Neural cell (in vitro differentiated cells): ENCODE measurements around the gene TEX54. TPM values are rescaled to one million over a fixed set of nuclear protein-coding genes. Genes with fewer than 3 reads are reported as not detected.

Experiments
- H2AFZ ChIP-seq: fragments of 200-600, 300-800 bp; sonication (generic), shearing (Covaris generic); 2 replicates; pipeline ENCODE4 v1.6.0; 2014; ENCODE audit warnings: low read depth, mild to moderate bottlenecking, antibody characterized with exemption, low read length, moderate library complexity
- H3F3A ChIP-seq: fragments of 200-600 bp; shearing (Covaris generic); 2 replicates; pipeline ENCODE4 v1.6.1; 2016; ENCODE audit warnings: mild to moderate bottlenecking, moderate library complexity, mixed read lengths, antibody characterized with exemption, low read length; ENCODE audit not compliant: insufficient read depth, poor library complexity, severe bottlenecking
- H3K27ac ChIP-seq: fragments of 200-600, 300-800 bp; sonication (generic), shearing (Covaris generic); 2 replicates; pipeline ENCODE4 v1.5.1; 2014; ENCODE audit warnings: mild to moderate bottlenecking, low read length, moderate library complexity
- H3K27me3 ChIP-seq: fragments of 300-800, 200-600 bp; sonication (generic), shearing (Covaris generic); 2 replicates; pipeline ENCODE4 v1.6.0; 2014; ENCODE audit warnings: mild to moderate bottlenecking, low read depth, low read length, moderate library complexity; ENCODE audit not compliant: insufficient read depth
- H3K36me3 ChIP-seq: fragments of 300-800, 200-600 bp; sonication (generic), shearing (Covaris generic); 2 replicates; pipeline ENCODE4 v1.5.1; 2014; ENCODE audit warnings: mild to moderate bottlenecking, antibody characterized with exemption, low read length, moderate library complexity; ENCODE audit not compliant: insufficient read depth
- H3K4me2 ChIP-seq: fragments of 300-800, 200-600 bp; sonication (generic), shearing (Covaris generic); 2 replicates; pipeline ENCODE4 v1.6.0; 2014; ENCODE audit warnings: mild to moderate bottlenecking, low read length
- H3K4me3 ChIP-seq: fragments of 300-800, 200-600 bp; sonication (generic), shearing (Covaris generic); 2 replicates; pipeline ENCODE4 v1.5.1; 2014; ENCODE audit warnings: mild to moderate bottlenecking, low read length, moderate library complexity
- H3K79me2 ChIP-seq: fragments of 200-600 bp; shearing (Covaris generic); replicated peaks from 2 replicates; pipeline ENCODE4 v1.6.0; 2014; ENCODE audit warnings: mild to moderate bottlenecking, low read length, moderate library complexity; ENCODE audit not compliant: insufficient read depth
- H3K9ac ChIP-seq: fragments of 300-800, 200-600 bp; sonication (generic), shearing (Covaris generic); 2 replicates; pipeline ENCODE4 v1.6.1; 2016; ENCODE audit warnings: mild to moderate bottlenecking, low read length, mixed read lengths
- H3K9me2 ChIP-seq: fragments of 200-600 bp; shearing (Covaris generic); 2 replicates; pipeline ENCODE4 v1.6.1; 2016; ENCODE audit warnings: mild to moderate bottlenecking, low read length, mixed read lengths; ENCODE audit not compliant: insufficient read depth
- H3K9me3 ChIP-seq: fragments of 200-600, 300-800 bp; sonication (generic), shearing (Covaris generic); 2 replicates; pipeline ENCODE4 v1.6.1; 2016; ENCODE audit warnings: mild to moderate bottlenecking, mixed run types, low read length, moderate library complexity, mixed read lengths
- H4K20me1 ChIP-seq: fragments of 200-600 bp; shearing (Covaris generic); 2 replicates; pipeline ENCODE4 v1.6.1; 2016; ENCODE audit warnings: mild to moderate bottlenecking, mixed run types; ENCODE audit not compliant: insufficient read depth
- EP300 ChIP-seq: fragments of 450-650 bp; conservative IDR thresholded peaks from 2 replicates; pipeline ENCODE4 v1.6.1; 2014; ENCODE audit warnings: antibody characterized with exemption, mild to moderate bottlenecking, moderate library complexity; ENCODE audit not compliant: poor library complexity, severe bottlenecking
- EZH2 ChIP-seq: fragments of 200-600, 300-800 bp; shearing (Covaris generic), sonication (generic); IDR thresholded peaks from 2 replicates; pipeline ENCODE4 v1.6.1; 2014; ENCODE audit warnings: antibody characterized with exemption, low read length, borderline replicate concordance, mild to moderate bottlenecking; ENCODE audit not compliant: insufficient read depth, poor library complexity, severe bottlenecking
- MXI1 ChIP-seq: fragments of 450-650 bp; conservative IDR thresholded peaks from 2 replicates; pipeline ENCODE4 v1.6.1; 2014; ENCODE audit warnings: antibody characterized with exemption, mild to moderate bottlenecking; ENCODE audit not compliant: poor library complexity, severe bottlenecking
- POLR2AphosphoS5 ChIP-seq: IDR thresholded peaks from 2 replicates; pipeline ENCODE4 v1.6.1; 2012
- RAD21 ChIP-seq: fragments of 450-650 bp; conservative IDR thresholded peaks from 2 replicates; pipeline ENCODE4 v1.6.1; 2014; ENCODE audit warnings: antibody characterized with exemption, mild to moderate bottlenecking, moderate library complexity
- REST ChIP-seq: IDR thresholded peaks from 2 replicates; pipeline ENCODE4 v1.6.1; 2012; ENCODE audit warnings: borderline replicate concordance
- SMC3 ChIP-seq: fragments of 450-650 bp; conservative IDR thresholded peaks from 2 replicates; pipeline ENCODE4 v1.6.1; 2014; ENCODE audit warnings: antibody characterized with exemption, mild to moderate bottlenecking, moderate library complexity; ENCODE audit not compliant: poor library complexity
- TAF1 ChIP-seq: IDR thresholded peaks from 2 replicates; pipeline ENCODE4 v1.6.1; 2012; ENCODE audit warnings: low read depth
- polyA minus RNA-seq: library from RNA; depleted of rRNA, polyadenylated mRNA; stranded (reverse); fragments of >200 nt; gene quantifications from 2 replicates; pipeline ENCODE4 v1.2.3, GENCODE V29; 2014
- polyA plus RNA-seq: library from polyadenylated mRNA; depleted of rRNA; stranded (reverse); fragments of >200 nt; gene quantifications from 2 replicates; pipeline ENCODE4 v1.2.3, GENCODE V29; 2014

The TEX54 gene
- polyA plus RNA-seq, result not detected in 2 replicates
- polyA minus RNA-seq, result not detected in 2 replicates

- peak within 1 kb of the TSS; percentile 98 for H3K4me3 ChIP-seq
- H3K27ac ChIP-seq, result peak within 1 kb of the TSS; percentile 91
- H3K27me3 ChIP-seq, result no peaks in the 10 kb centered on the region
- no peaks in the 10 kb centered on the region for H4K20me1 ChIP-seq
- peak within 1 kb of the TSS; percentile 80 for H3K4me2 ChIP-seq
- TF ChIP-seq RAD21 (peak; percentile 31), REST (no peak), EZH2 (no peak), TAF1 (no peak), MXI1 (peak; percentile 72)
- peak within 1 kb of the TSS; percentile 95 for H3K9ac ChIP-seq
- H3K9me3 ChIP-seq, result no peaks in the 10 kb centered on the region
- H2AFZ ChIP-seq, result peak within 1 kb of the TSS; percentile 49
- H3F3A ChIP-seq, result no peaks in the 10 kb centered on the region
- peaks cover 34% of the 10 kb centered on the region for H3K79me2 ChIP-seq
- no peaks in the 10 kb centered on the region for H3K9me2 ChIP-seq
- no peaks in the 10 kb centered on the region for H3K36me3 ChIP-seq
Measured at GRCh38 chr11:62832336-62833234, at the start of gene TEX54. Gene TEX54 (minus strand): TSS chr11:62832841.

GRCh38 chr11:62882431-62882749 lies 49.7 kb upstream of the TEX54 start:
- TF ChIP-seq EP300, result no peak
- no peak for TF ChIP-seq POLR2AphosphoS5
- TF ChIP-seq EZH2, result no peak
- no peak for TF ChIP-seq REST
- TF ChIP-seq SMC3, result no peak
- no peak for TF ChIP-seq TAF1
- Histone ChIP-seq H3K9me3 (no peaks in the 10 kb centered on the region), H3K4me3 (peak overlapping the region; percentile 90), H3K9ac (peak overlapping the region; percentile 99), H3K27ac (peak overlapping the region; percentile 99), H3F3A (no peaks in the 10 kb centered on the region), H2AFZ (no peak overlapping the region), H3K36me3 (peaks cover 16% of the 10 kb centered on the region), H3K4me2 (peak overlapping the region; percentile 82), H4K20me1 (no peaks in the 10 kb centered on the region), H3K79me2 (peaks cover 51% of the 10 kb centered on the region), H3K27me3 (no peaks in the 10 kb centered on the region), H3K9me2 (no peaks in the 10 kb centered on the region)
